HFF-Myc (cell line): Measurements from ENCODE around the gene GOLPH3L.

Experiments used
- DNase-seq: peaks from one replicate; pipeline ENCODE4 v3.0.0-alpha.2; 2011; ENCODE audit warnings: low read depth; ENCODE audit errors: extremely low read depth
- H3K4me3 ChIP-seq: replicated peaks from 2 replicates; pipeline ENCODE4 v1.5.1; 2011; ENCODE audit warnings: low read depth, mild to moderate bottlenecking, control low read depth, low read length
- CTCF ChIP-seq: IDR thresholded peaks from 2 replicates; pipeline ENCODE4 v1.5.1; 2012; ENCODE audit warnings: mild to moderate bottlenecking, low read depth, low read length, control low read depth; ENCODE audit errors: missing control alignments

The GOLPH3L gene

GRCh38 chr1:150708595-150708994 is 11.6 kb upstream of the GOLPH3L start:
- no peak overlapping the region for H3K4me3 ChIP-seq
- TF ChIP-seq CTCF, result no peak
- no peak for DNase-seq

GRCh38 chr1:150706091-150706490 is 9.1 kb upstream of the GOLPH3L start:
- TF ChIP-seq CTCF, result no peak
- no peak overlapping the region for H3K4me3 ChIP-seq
- no peak for DNase-seq

- DNase-seq, result no peak
- no peak for TF ChIP-seq CTCF
- H3K4me3 ChIP-seq, result no peak overlapping the region
Measured at GRCh38 chr1:150703427-150703826, 6.5 kb upstream of the GOLPH3L start.

- no peak for TF ChIP-seq CTCF
- peak overlapping the region; percentile 75 for H3K4me3 ChIP-seq
- no peak for DNase-seq
Measured at GRCh38 chr1:150696590-150696989, 364 bp downstream of the GOLPH3L start.

- H3K4me3 ChIP-seq, result peak overlapping the region; percentile 75
- no peak for DNase-seq
- no peak for TF ChIP-seq CTCF
Measured at GRCh38 chr1:150696162-150696561, 792 bp downstream of the GOLPH3L start.

GRCh38 chr1:150695561-150695960 is 1.4 kb downstream of the GOLPH3L start:
- no peak for DNase-seq
- TF ChIP-seq CTCF, result no peak
- no peak overlapping the region for H3K4me3 ChIP-seq

GRCh38 chr1:150692720-150693119 is 4.2 kb downstream of the GOLPH3L start:
- no peak for DNase-seq
- no peak for TF ChIP-seq CTCF
- no peak overlapping the region for H3K4me3 ChIP-seq
